ENCODE results near the gene CHMP4A. TPM values are rescaled to one million over a fixed set of nuclear protein-coding genes. Genes with fewer than 3 reads are reported as not detected.

Gene CHMP4A
- total and polyA plus RNA-seq, 2 of the 13 experiments (the other 11 are each of a cell fraction or from before 2014, with no cell fraction given) = 83.6 to 113 TPM

DNA sequence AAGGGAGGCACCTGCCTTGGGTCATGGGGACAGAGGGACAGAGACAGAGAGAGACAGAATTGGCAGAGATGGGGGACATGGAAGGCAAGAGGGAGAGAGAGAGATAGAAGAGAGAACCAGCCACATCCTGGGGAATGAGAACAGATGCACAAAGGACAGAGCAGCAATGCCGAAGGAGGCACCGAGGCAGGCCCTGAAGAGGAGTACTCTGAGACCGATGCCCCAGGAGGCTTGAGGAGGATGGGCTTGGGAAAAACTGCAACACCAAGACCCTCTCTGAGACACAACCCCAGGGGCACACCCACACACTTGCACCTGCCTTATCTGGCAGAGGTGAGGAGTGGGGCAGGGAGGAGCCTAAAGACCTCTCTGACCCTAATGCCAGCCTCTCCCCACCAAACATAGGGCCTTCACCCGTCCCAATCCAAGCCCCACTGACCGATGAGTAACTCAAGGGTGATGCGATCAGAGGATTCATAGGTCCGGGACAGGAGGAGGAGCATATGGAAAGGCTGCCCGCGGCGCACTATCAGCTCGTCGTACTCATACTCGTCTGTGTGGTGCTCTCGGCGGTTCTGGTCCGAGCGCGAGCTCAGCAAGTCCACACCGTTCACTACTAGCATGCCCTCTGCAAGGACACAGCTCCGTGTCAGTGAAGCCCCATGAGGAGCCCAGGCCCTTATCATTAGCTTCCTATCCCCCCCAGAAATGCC, 48.1 kb upstream of the CHMP4A start:
- Histone ChIP-seq H3K9ac (ENCODE audit: insufficient read depth, low read depth, low read length) (no peak overlapping the region), H3K4me1 (ENCODE audit: insufficient read depth, low read length) (peaks cover 21% of the 10 kb centered on the region), H3K4me3 (replicated peaks in 1 of 3; ENCODE audit: insufficient read depth in 1 of 3, low read depth in 2 of 3, low read length in 3 of 3) (no peak overlapping the region), H4K20me1 (ENCODE audit: insufficient read depth, low read length) (no peaks in the 10 kb centered on the region), H3K27me3 (ENCODE audit: control insufficient read depth in 1 of 2, insufficient read depth in 2 of 2, low read length in 2 of 2) (no peaks in the 10 kb centered on the region), H3K9me3 (ENCODE audit: low read length) (no peaks in the 10 kb centered on the region), H3K79me2 (ENCODE audit: insufficient read depth, low read length) (no peaks in the 10 kb centered on the region), H2AFZ (ENCODE audit: low read length) (no peak overlapping the region), H3K36me3 (replicated peaks in 1 of 2; ENCODE audit: control insufficient read depth in 1 of 2, insufficient read depth in 2 of 2, low read length in 2 of 2) (peaks cover 4 to 13% of the 10 kb centered on the region in 2 experiments; a peak in 4 of 5 replicates), H3K4me2 (ENCODE audit: low read depth, low read length) (no peak overlapping the region), H3K27ac (ENCODE audit: extremely low read length, insufficient read depth, low read length) (no peak overlapping the region)
- 92% methylated on average over 20 of the region's 20 CpGs for WGBS (ENCODE audit: low lambda C conversion rate)
- BruUV-seq (replicated peaks) = no TSS peak
- in situ Hi-C loops (cut with HindIII; ENCODE audit: extremely low pct_ligation_motif_present, low pct_unique_long_range_greater_than_20kb) = no loop called here
- CTCF ChIA-PET (ENCODE audit: low intra/inter-chr PET ratio, low total read pairs) = no interaction called here
- no peak for FAIRE-seq
- DNase-seq (ENCODE audit: low spot score) = no peak
- POLR2A ChIA-PET = interaction anchor here (0.8 to 16.5 kb wide), 4 partner anchors 8 to 170 kb away, joined by 3 to 435 read pairs (median 131); partner anchors contain the start of genes RABGGTA and TINF2
- no peak for ATAC-seq
- intact Hi-C loops (cut with micrococcal nuclease; ENCODE audit: unreplicated experiment) = no loop called here
- TF ChIP-seq ZBTB14 (CRISPR knock-in tag; IDR thresholded peaks at IDR 0.05) (no peak), ZNF225 (CRISPR knock-in tag; IDR thresholded peaks at IDR 0.05) (0 out of 2 replicates have a peak, but pooled peaks have one; percentile 32), RFX1 (IDR thresholded peaks at IDR 0.05) (no peak), ZNF704 (CRISPR knock-in tag; IDR thresholded peaks at IDR 0.05; ENCODE audit: borderline replicate concordance) (0 out of 2 replicates have a peak, but pooled peaks have one; percentile 19), ATF7 (IDR thresholded peaks at IDR 0.05) (no peak), ATF7 (CRISPR knock-in tag; IDR thresholded peaks at IDR 0.05) (peak; percentile 33; the same call in 1 of the 2 replicates), ZNF264 (CRISPR knock-in tag; IDR thresholded peaks at IDR 0.05) (no peak), ZNF512 (CRISPR knock-in tag; IDR thresholded peaks at IDR 0.05) (no peak), NRL (CRISPR knock-in tag; IDR thresholded peaks at IDR 0.05; ENCODE audit: borderline replicate concordance) (0 out of 2 replicates have a peak, but pooled peaks have one; percentile 2), THYN1 (CRISPR knock-in tag; IDR thresholded peaks at IDR 0.05; ENCODE audit: borderline replicate concordance, low read depth) (no peak)
- TF ChIP-seq, protein P1, sequence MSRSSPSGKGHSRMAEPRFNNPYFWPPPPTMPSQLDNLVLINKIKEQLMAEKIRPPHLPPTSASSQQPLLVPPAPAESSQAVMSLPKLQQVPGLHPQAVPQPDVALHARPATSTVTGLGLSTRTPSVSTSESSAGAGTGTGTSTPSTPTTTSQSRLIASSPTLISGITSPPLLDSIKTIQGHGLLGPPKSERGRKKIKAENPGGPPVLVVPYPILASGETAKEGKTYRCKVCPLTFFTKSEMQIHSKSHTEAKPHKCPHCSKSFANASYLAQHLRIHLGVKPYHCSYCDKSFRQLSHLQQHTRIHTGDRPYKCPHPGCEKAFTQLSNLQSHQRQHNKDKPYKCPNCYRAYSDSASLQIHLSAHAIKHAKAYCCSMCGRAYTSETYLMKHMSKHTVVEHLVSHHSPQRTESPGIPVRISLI (CRISPR knock-in tag; IDR thresholded peaks at IDR 0.05; ENCODE audit: borderline replicate concordance) = no peak

Data from HepG2 (cell line).